H9 (cell line): ENCODE results near the gene ILF3. TPM values are rescaled to one million over a fixed set of nuclear protein-coding genes. Genes with fewer than 3 reads are reported as not detected.

ENCODE experiments used
- DNase-seq: peaks from one replicate; pipeline ENCODE4 v3.0.0-alpha.2; 2017
- H2AFZ ChIP-seq: one replicate; pipeline ENCODE4 v1.6.1; 2013; ENCODE audit warnings: mild to moderate bottlenecking, low read length, control low read depth, moderate library complexity
- H2AK5ac ChIP-seq: 2 replicates; pipeline ENCODE4 v1.6.1; 2013; ENCODE audit warnings: low read length, control low read depth, mixed read lengths; ENCODE audit not compliant: insufficient read length
- H2BK120ac ChIP-seq: one replicate; pipeline ENCODE4 v1.6.1; 2013; ENCODE audit warnings: low read depth, mild to moderate bottlenecking, low read length, control low read depth, inconsistent platforms; ENCODE audit not compliant: poor library complexity, severe bottlenecking
- H2BK12ac ChIP-seq: 2 replicates; pipeline ENCODE4 v1.6.1; 2013; ENCODE audit warnings: low read length, control low read depth, mixed read lengths, low read depth; ENCODE audit not compliant: insufficient read length
- H2BK15ac ChIP-seq: 2 replicates; pipeline ENCODE4 v1.6.1; 2013; ENCODE audit warnings: low read depth, low read length, control low read depth
- H2BK20ac ChIP-seq: one replicate; pipeline ENCODE4 v1.6.1; 2013; ENCODE audit warnings: low read depth, mild to moderate bottlenecking, low read length, control low read depth, inconsistent platforms; ENCODE audit not compliant: poor library complexity, severe bottlenecking
- H2BK5ac ChIP-seq: 2 replicates; pipeline ENCODE4 v1.6.1; 2013; ENCODE audit warnings: low read length, control low read depth, mixed read lengths; ENCODE audit not compliant: insufficient read length
- H3K14ac ChIP-seq: 2 replicates; pipeline ENCODE4 v1.6.1; 2013; ENCODE audit warnings: low read length, control low read depth; ENCODE audit not compliant: insufficient read depth
- H3K18ac ChIP-seq: 2 replicates; pipeline ENCODE4 v1.6.1; 2013; ENCODE audit warnings: low read depth, mild to moderate bottlenecking, mixed read lengths, low read length, control low read depth; ENCODE audit not compliant: insufficient read length
- H3K23ac ChIP-seq: 2 replicates; pipeline ENCODE4 v1.6.1; 2013; ENCODE audit warnings: low read length, control low read depth, mixed read lengths, low read depth; ENCODE audit not compliant: insufficient read length
- H3K23me2 ChIP-seq: 2 replicates; pipeline ENCODE4 v1.6.1; 2013; ENCODE audit warnings: low read depth, mild to moderate bottlenecking, mixed read lengths, low read length, control low read depth; ENCODE audit not compliant: insufficient read length, poor library complexity, severe bottlenecking
- H3K27ac ChIP-seq: 2 replicates; pipeline ENCODE4 v1.5.1; 2013; ENCODE audit warnings: low read length, control low read depth, mixed read lengths, low read depth; ENCODE audit not compliant: insufficient read length
- H3K27me3 ChIP-seq: 2 replicates; pipeline ENCODE4 v1.6.1; 2013; ENCODE audit warnings: low read length, control low read depth, inconsistent platforms; ENCODE audit not compliant: insufficient read depth
- H3K4ac ChIP-seq: 2 replicates; pipeline ENCODE4 v1.6.1; 2013; ENCODE audit warnings: low read depth, mild to moderate bottlenecking, control low read depth, inconsistent platforms, low read length, moderate library complexity
- H3K4me1 ChIP-seq: 2 replicates; pipeline ENCODE4 v1.6.1; 2013; ENCODE audit warnings: low read length, control low read depth, inconsistent platforms; ENCODE audit not compliant: insufficient read depth
- H3K4me2 ChIP-seq: 2 replicates; pipeline ENCODE4 v1.6.1; 2013; ENCODE audit warnings: low read length, control low read depth, mixed read lengths; ENCODE audit not compliant: insufficient read length, insufficient read depth
- H3K56ac ChIP-seq: 2 replicates; pipeline ENCODE4 v1.6.1; 2013; ENCODE audit warnings: low read depth, mild to moderate bottlenecking, mixed read lengths, low read length, control low read depth; ENCODE audit not compliant: insufficient read length
- H3K79me1 ChIP-seq: 2 replicates; pipeline ENCODE4 v1.6.1; 2013; ENCODE audit warnings: low read depth, mild to moderate bottlenecking, moderate library complexity, low read length, control low read depth, inconsistent platforms; ENCODE audit not compliant: insufficient read depth, poor library complexity, severe bottlenecking
- H3K79me2 ChIP-seq: 2 replicates; pipeline ENCODE4 v1.6.1; 2013; ENCODE audit warnings: low read length, control low read depth, inconsistent platforms; ENCODE audit not compliant: insufficient read depth
- H3K9ac ChIP-seq: 2 replicates; pipeline ENCODE4 v1.6.1; 2013; ENCODE audit warnings: low read length, control low read depth, mixed read lengths; ENCODE audit not compliant: insufficient read length; ENCODE audit errors: extremely low read depth
- H3K9me3 ChIP-seq: one replicate; pipeline ENCODE4 v1.6.1; 2013; ENCODE audit warnings: low read depth, low read length, inconsistent platforms; ENCODE audit not compliant: control insufficient read depth
- H3T11ph ChIP-seq: one replicate; pipeline ENCODE4 v1.6.1; 2013; ENCODE audit warnings: mild to moderate bottlenecking, low read length, control low read depth, inconsistent platforms
- H4K20me1 ChIP-seq: one replicate; pipeline ENCODE4 v1.6.1; 2013; ENCODE audit not compliant: control insufficient read depth, insufficient read length, insufficient read depth
- H4K5ac ChIP-seq: 2 replicates; pipeline ENCODE4 v1.6.1; 2013; ENCODE audit warnings: low read depth, mild to moderate bottlenecking, mixed read lengths, low read length, control low read depth; ENCODE audit not compliant: insufficient read length
- H4K8ac ChIP-seq: replicated peaks from 2 replicates; pipeline ENCODE4 v1.6.1; 2013; ENCODE audit warnings: low read length, control low read depth, mixed read lengths, low read depth; ENCODE audit not compliant: insufficient read length
- H4K91ac ChIP-seq: 2 replicates; pipeline ENCODE4 v1.6.1; 2013; ENCODE audit warnings: low read depth, mild to moderate bottlenecking, moderate library complexity, mixed read lengths, low read length, control low read depth; ENCODE audit not compliant: insufficient read length
- H3K27ac Mint-ChIP-seq, 3 experiments: 2 replicates in 2 of 3; 3 replicates in 1 of 3; pipeline ENCODE4 v1.8.0; 2020 to 2021; ENCODE audit warnings: mixed read lengths in 3 of 3, mild to moderate bottlenecking in 1 of 3, moderate library complexity in 1 of 3
- H3K27me3 Mint-ChIP-seq: 2 replicates; pipeline ENCODE4 v1.8.0; 2021; ENCODE audit warnings: low read depth, mild to moderate bottlenecking, moderate library complexity, mixed read lengths
- H3K36me3 Mint-ChIP-seq, 3 experiments: 2 replicates in 2 of 3; 3 replicates in 1 of 3; pipeline ENCODE4 v1.8.0; 2020 to 2021; ENCODE audit warnings: low read depth in 3 of 3, mixed read lengths in 3 of 3; ENCODE audit not compliant: insufficient read depth in 1 of 3
- H3K4me1 Mint-ChIP-seq, 2 experiments: 2 replicates each; pipeline ENCODE4 v1.8.0; 2020; ENCODE audit warnings: mixed read lengths in 2 of 2
- H3K4me3 Mint-ChIP-seq, 2 experiments: 2 replicates in 1 of 2; 3 replicates in 1 of 2; pipeline ENCODE4 v1.8.0; 2020 to 2021; ENCODE audit warnings: mild to moderate bottlenecking in 2 of 2, mixed read lengths in 2 of 2, moderate library complexity in 1 of 2
- H3K9me3 Mint-ChIP-seq, 2 experiments: 2 replicates in 1 of 2; 3 replicates in 1 of 2; pipeline ENCODE4 v1.8.0; 2020; ENCODE audit warnings: mild to moderate bottlenecking in 2 of 2, mixed read lengths in 2 of 2, moderate library complexity in 1 of 2
- WGBS: extraction: QIAGEN DNeasy Blood & Tissue Kit; methylation state at CpG from one replicate; pipeline ENCODE4 v1.1.7; 2013; ENCODE audit warnings: missing lambda C conversion rate, low lambda C conversion rate, mixed read lengths; ENCODE audit not compliant: insufficient read length; ENCODE audit errors: extremely low coverage; 5-methylcytosine and 5-hydroxymethylcytosine counted together
- total RNA-seq: library from RNA; stranded (reverse); gene quantifications from 2 replicates; pipeline ENCODE4 v1.2.1, GENCODE V29; 2021
- TF ChIP-seq, protein P1 (sequence below): fragments of 200-600 bp; sonication (generic); conservative IDR thresholded peaks from 3 replicates; pipeline ENCODE4 v1.8.0; 2021; ENCODE audit warnings: antibody characterized with exemption, mild to moderate bottlenecking

Gene ILF3
- total RNA-seq, 1 experiment from 2014 or later: 841 TPM

DNA sequence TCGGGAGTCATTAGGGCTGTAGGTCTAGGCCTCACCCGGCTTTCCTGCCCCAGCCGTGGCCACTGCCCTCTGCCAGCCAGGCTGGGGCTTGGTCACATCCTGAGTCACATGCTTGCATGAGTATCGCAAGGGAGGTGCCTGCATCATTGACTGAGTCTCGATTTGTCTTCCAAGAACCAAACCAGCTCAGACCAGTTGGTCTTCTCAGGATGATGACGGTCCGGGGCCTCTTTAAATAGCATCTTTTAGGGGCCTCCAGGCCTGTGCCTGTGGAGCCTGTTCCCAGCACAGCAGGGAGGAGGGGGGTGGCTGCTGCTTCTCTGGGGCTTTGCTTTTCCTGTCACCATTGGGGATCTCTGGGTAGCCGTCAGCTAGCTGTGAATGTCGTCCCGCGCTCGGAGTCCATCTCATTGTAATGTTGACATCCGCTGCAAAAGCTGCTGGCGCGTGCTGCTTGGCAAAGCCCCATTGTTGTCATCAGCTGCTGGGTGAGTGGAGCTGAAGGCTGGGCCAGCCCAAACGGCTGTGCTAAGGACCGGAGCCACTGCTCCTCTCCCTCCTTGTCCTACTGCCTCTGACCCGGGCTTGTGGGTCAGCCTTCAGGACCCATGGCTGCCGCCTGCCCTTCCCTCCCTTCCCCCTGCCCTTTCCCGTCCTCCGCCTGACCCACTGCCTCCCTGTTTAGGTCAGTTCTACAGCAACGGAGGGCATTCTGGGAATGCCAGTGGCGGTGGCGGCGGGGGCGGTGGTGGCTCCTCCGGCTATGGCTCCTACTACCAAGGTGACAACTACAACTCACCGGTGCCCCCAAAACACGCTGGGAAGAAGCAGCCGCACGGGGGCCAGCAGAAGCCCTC lies 32.7 kb downstream of the ILF3 start:
- Mint-ChIP-seq H3K27me3 (peaks cover 5% of the 10 kb centered on the region), H3K9me3 (no peaks in the 10 kb centered on the region), H3K4me1 (peaks cover 3 to 9% of the 10 kb centered on the region in 2 experiments), H3K27ac (no peak overlapping the region; a peak in 2 of 7 replicates), H3K36me3 (peaks cover 56 to 98% (median 97%) of the 10 kb centered on the region in 3 experiments; a peak in 6 of 7 replicates), H3K4me3 (no peak overlapping the region)
- Histone ChIP-seq H3K18ac (no peak overlapping the region), H3K4me1 (no peaks in the 10 kb centered on the region), H4K20me1 (peaks cover 3% of the 10 kb centered on the region), H2BK20ac (no peak overlapping the region), H3K14ac (no peak overlapping the region; the same call in 1 of the 2 replicates), H3K9ac (no peak overlapping the region), H3K23ac (no peak overlapping the region), H2BK15ac (no peak overlapping the region), H3K27me3 (no peaks in the 10 kb centered on the region), H3K79me2 (no peaks in the 10 kb centered on the region), H3K27ac (no peak overlapping the region), H4K91ac (no peak overlapping the region), H3T11ph (no peak overlapping the region), H2AK5ac (no peak overlapping the region), H3K4ac (no peak overlapping the region), H3K9me3 (no peaks in the 10 kb centered on the region), H3K56ac (no peak overlapping the region), H3K79me1 (peaks cover 3% of the 10 kb centered on the region), H2AFZ (no peak overlapping the region), H2BK5ac (no peak overlapping the region), H4K5ac (no peak overlapping the region), H3K23me2 (no peaks in the 10 kb centered on the region), H3K4me2 (no peak overlapping the region), H4K8ac (no peak overlapping the region), H2BK120ac (no peak overlapping the region), H2BK12ac (no peak overlapping the region)
- WGBS: no CpG with 5 or more reads among the region's 31 CpGs
- TF ChIP-seq, protein P1, sequence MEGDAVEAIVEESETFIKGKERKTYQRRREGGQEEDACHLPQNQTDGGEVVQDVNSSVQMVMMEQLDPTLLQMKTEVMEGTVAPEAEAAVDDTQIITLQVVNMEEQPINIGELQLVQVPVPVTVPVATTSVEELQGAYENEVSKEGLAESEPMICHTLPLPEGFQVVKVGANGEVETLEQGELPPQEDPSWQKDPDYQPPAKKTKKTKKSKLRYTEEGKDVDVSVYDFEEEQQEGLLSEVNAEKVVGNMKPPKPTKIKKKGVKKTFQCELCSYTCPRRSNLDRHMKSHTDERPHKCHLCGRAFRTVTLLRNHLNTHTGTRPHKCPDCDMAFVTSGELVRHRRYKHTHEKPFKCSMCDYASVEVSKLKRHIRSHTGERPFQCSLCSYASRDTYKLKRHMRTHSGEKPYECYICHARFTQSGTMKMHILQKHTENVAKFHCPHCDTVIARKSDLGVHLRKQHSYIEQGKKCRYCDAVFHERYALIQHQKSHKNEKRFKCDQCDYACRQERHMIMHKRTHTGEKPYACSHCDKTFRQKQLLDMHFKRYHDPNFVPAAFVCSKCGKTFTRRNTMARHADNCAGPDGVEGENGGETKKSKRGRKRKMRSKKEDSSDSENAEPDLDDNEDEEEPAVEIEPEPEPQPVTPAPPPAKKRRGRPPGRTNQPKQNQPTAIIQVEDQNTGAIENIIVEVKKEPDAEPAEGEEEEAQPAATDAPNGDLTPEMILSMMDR: no peak
- no peak for DNase-seq
